ENCODE results near the gene CYFIP1.

GRCh38 chr15:22819651-22820050 is 160.5 kb downstream of the CYFIP1 start:
- TF ChIP-seq CTCF (IDR thresholded peaks at IDR 0.05; ENCODE audit: insufficient read depth, low read depth, low read length) (no peak), EZH2 (IDR thresholded peaks at IDR 0.05; ENCODE audit: insufficient read depth, low read length) (no peak)

Measured in astrocyte (in vitro differentiated cells and primary cell).